ENCODE results near the gene SNX24. TPM values are rescaled to one million over a fixed set of nuclear protein-coding genes. Genes with fewer than 3 reads are reported as not detected.

The SNX24 gene
- total RNA-seq, 2 donors from 2014 or later = 9.8 to 13.3 TPM

GRCh38 chr5:123035918-123036390 is 190.5 kb downstream of the SNX24 start:
- Histone ChIP-seq H3K9me3 (no peaks in the 10 kb centered on the region), H3K36me3 (no peaks in the 10 kb centered on the region), H3K4me1 (replicated peaks) (no peaks in the 10 kb centered on the region), H3K4me3 (peak overlapping the region; percentile 74 to 86), H3K27ac (peak overlapping the region; percentile 83 to 91), H3K27me3 (replicated peaks; ENCODE audit: insufficient read depth) (no peaks in the 10 kb centered on the region)
- peak; percentile 44 for DNase-seq (ENCODE audit: low spot score)
- intact Hi-C loops (cut with DNase I) = loop anchor here (5.0 to 10.0 kb wide), 4 partner anchors 51 to 329 kb away; partner anchors contain the start of genes PRDM6 and SNX24
- under 1% methylated on average over 38 of the region's 40 CpGs for whole genome bisulfite sequencing
- no peak for TF ChIP-seq POLR2AphosphoS5 (IDR thresholded peaks at IDR 0.05)
- TF ChIP-seq CTCF (IDR thresholded peaks at IDR 0.05) = no peak
- no peak for TF ChIP-seq POLR2A (IDR thresholded peaks at IDR 0.05)

GRCh38 chr5:123036391-123037103 is 191.1 kb downstream of the SNX24 start, which contains the start of gene PPIC:
Gene PPIC, minus strand, starts transcription at chr5:123036725. Its CDS starts 100 bp downstream, at chr5:123036625.
- peak; percentile 83 for DNase-seq (ENCODE audit: low spot score)
- no peaks in the 10 kb centered on the region for H3K36me3 ChIP-seq
- H3K9me3 ChIP-seq = no peaks in the 10 kb centered on the region
- H3K4me1 ChIP-seq (replicated peaks) = no peaks in the 10 kb centered on the region
- peak within 1 kb of the TSS; percentile 83 to 91 for H3K27ac ChIP-seq
- TF ChIP-seq CTCF (IDR thresholded peaks at IDR 0.05) (no peak), POLR2A (IDR thresholded peaks at IDR 0.05) (peak; percentile 59), POLR2AphosphoS5 (IDR thresholded peaks at IDR 0.05) (peak; percentile 49)
- no peaks in the 10 kb centered on the region for H3K27me3 ChIP-seq (replicated peaks; ENCODE audit: insufficient read depth)
- 0% methylated on average over 45 of the region's 84 CpGs for WGBS
- intact Hi-C loops (cut with DNase I) = loop anchor here (5.0 to 10.0 kb wide), 4 partner anchors 51 to 328 kb away; partner anchors contain the start of genes PRDM6 and SNX24
- peak within 1 kb of the TSS; percentile 74 to 86 for H3K4me3 ChIP-seq

- no peaks in the 10 kb centered on the region for H3K27me3 ChIP-seq (replicated peaks; ENCODE audit: insufficient read depth)
- peak overlapping the region; percentile 74 to 86 for H3K4me3 ChIP-seq
- TF ChIP-seq POLR2A (IDR thresholded peaks at IDR 0.05) (no peak), POLR2AphosphoS5 (IDR thresholded peaks at IDR 0.05) (no peak), CTCF (IDR thresholded peaks at IDR 0.05) (no peak)
- peak overlapping the region; percentile 83 to 91 for H3K27ac ChIP-seq
- 0% methylated on average over 11 of the region's 11 CpGs for WGBS
- H3K9me3 ChIP-seq = no peaks in the 10 kb centered on the region
- H3K36me3 ChIP-seq = no peaks in the 10 kb centered on the region
- no peaks in the 10 kb centered on the region for H3K4me1 ChIP-seq (replicated peaks)
- no peak for DNase-seq (ENCODE audit: low spot score)
- intact Hi-C loops (cut with DNase I) = loop anchor here (5.0 to 10.0 kb wide), 4 partner anchors 50 to 328 kb away; partner anchors contain the start of genes PRDM6 and SNX24
These were observed 191.6 kb downstream of the SNX24 start for GRCh38 chr5:123037104-123037418.

- Histone ChIP-seq H3K9me3 (no peaks in the 10 kb centered on the region), H3K27me3 (replicated peaks; ENCODE audit: insufficient read depth) (no peaks in the 10 kb centered on the region), H3K4me3 (no peak overlapping the region), H3K4me1 (replicated peaks) (no peaks in the 10 kb centered on the region), H3K36me3 (no peaks in the 10 kb centered on the region), H3K27ac (no peak overlapping the region)
- DNase-seq (ENCODE audit: low spot score) = no peak
- TF ChIP-seq POLR2A (IDR thresholded peaks at IDR 0.05) (no peak), CTCF (IDR thresholded peaks at IDR 0.05) (no peak), POLR2AphosphoS5 (IDR thresholded peaks at IDR 0.05) (no peak)
- intact Hi-C loops (cut with DNase I) = loop anchor here (5.0 to 10.0 kb wide), 4 partner anchors 48 to 325 kb away; partner anchors contain the start of genes PRDM6 and SNX24
These were observed 194.3 kb downstream of the SNX24 start for GRCh38 chr5:123039673-123040072.
